Ramos (cell line): ENCODE measurements around the gene NPTXR.

Experiments
- in situ Hi-C: fragments of 300-500 bp; cut with MboI; formaldehyde crosslinking; loops from one replicate; pipeline ENCODE4 v1.14.3; 2022; ENCODE audit warnings: low sequenced_read_pairs; ENCODE audit not compliant: unreplicated experiment

Gene NPTXR

GRCh38 chr22:38843657-38844314 lies at the start of gene NPTXR:
NPTXR (minus strand) TSS chr22:38844028.
- in situ Hi-C loops: no loop called here

GRCh38 chr22:38891256-38891655 lies 47.4 kb upstream of the NPTXR start:
- in situ Hi-C loops: no loop called here

- in situ Hi-C loops: no loop called here
Measured at GRCh38 chr22:38890377-38890776, 46.5 kb upstream of the NPTXR start.

DNA sequence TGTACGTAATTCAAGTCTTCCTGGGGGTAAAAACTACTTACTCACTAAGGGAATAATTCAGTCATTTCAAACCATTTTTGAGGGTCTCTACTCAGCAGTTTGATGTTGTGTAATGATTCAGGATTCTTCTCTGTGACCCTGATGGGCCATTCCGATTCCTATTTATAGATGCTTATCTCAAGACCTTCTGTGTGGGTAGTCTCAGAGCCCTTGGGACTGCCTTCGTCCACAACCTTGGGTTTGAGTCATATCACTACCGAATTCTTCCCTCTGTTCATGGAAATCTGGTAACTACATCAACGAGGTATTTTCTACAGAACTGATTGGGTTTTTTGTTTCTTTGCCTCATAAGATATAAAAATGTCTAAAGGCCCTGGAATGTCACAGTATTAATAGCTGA lies 42.5 kb upstream of the NPTXR start:
- in situ Hi-C loops: no loop called here

- in situ Hi-C loops: no loop called here
Measured at GRCh38 chr22:38882972-38883622, 39.3 kb upstream of the NPTXR start.

DNA sequence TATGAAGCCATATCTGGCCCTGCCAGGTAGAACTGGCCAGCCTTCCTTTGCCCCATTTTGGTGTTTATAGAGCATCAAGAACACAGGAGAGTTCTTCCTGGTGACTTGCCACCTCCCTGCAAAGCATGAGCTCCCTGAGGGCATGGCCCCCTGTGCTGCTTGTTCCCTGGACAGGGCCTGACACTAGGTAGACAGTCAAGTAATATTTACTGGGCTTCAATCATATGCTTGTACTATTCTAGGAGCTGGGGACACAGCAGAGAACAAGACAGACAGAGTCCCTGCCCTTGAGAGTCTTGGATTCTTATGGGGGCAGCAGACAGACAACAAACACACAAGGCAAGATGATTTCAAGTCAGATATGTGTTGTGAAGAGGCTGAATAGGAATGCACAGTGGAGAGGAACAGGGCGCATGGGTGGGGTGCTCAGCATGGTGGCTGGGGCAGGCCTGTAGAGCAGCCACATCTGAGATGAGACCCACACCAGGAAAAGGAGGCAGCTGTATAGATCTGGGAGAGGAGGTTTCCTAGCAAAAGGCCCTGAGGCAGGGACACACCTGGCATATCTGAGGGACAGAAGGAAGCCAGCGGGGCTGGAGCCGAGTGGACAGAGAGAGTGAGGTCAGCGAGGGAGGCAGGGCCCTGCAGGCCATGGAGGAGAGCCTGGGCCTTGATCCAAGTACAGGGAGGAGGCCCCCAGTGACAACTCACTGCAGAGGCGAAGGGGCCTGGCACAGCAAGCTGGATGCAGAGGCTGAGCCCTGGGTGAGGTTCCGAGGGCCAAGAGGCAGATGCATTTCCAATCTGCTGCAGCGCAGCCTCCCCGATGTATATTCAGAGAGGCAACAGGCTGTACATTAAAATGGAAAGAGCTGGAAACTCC lies 38.4 kb upstream of the NPTXR start:
- in situ Hi-C loops: no loop called here

GRCh38 chr22:38881464-38881871 lies 37.6 kb upstream of the NPTXR start:
- in situ Hi-C loops: no loop called here

GRCh38 chr22:38879961-38880360 lies 36.1 kb upstream of the NPTXR start:
- in situ Hi-C loops: loop anchor here (10.0 kb wide), 2 partner anchors 245 to 275 kb away; partner anchors contain the start of gene CBX7

DNA sequence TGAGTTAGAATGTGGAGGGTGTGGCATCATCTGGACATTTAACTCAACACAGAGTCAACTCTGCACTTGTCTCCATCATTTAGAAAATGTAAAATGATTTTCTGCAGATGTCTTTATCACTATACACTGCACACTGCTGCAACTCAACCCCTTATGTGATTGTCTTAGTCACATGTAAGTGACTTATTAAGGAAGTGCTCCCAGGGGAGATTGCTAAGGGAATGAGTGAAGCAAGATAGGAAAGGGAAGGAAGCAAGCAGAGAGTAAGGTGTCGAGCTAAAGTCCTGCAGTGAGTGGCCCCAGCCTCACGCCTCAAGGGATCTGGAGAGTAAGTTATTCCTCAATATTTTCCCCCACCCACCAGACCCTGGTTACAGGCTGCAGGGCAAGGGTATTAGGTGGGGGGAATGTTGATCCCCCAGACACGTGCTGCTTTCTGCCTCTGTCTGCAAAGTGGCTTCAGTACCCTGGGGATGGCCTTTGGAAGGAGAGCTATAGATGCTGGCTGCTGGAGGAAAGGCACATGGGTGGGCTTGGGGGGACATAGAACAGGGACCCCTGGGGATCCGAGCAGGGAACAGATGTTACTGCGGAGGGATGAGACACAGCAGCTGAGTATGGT lies 35.4 kb upstream of the NPTXR start:
- in situ Hi-C loops: loop anchor here (10.0 kb wide), 2 partner anchors 246 to 276 kb away; partner anchors contain the start of gene CBX7

GRCh38 chr22:38878001-38878400 lies 34.2 kb upstream of the NPTXR start:
- in situ Hi-C loops: loop anchor here (10.0 kb wide), 2 partner anchors 247 to 277 kb away; partner anchors contain the start of gene CBX7

DNA sequence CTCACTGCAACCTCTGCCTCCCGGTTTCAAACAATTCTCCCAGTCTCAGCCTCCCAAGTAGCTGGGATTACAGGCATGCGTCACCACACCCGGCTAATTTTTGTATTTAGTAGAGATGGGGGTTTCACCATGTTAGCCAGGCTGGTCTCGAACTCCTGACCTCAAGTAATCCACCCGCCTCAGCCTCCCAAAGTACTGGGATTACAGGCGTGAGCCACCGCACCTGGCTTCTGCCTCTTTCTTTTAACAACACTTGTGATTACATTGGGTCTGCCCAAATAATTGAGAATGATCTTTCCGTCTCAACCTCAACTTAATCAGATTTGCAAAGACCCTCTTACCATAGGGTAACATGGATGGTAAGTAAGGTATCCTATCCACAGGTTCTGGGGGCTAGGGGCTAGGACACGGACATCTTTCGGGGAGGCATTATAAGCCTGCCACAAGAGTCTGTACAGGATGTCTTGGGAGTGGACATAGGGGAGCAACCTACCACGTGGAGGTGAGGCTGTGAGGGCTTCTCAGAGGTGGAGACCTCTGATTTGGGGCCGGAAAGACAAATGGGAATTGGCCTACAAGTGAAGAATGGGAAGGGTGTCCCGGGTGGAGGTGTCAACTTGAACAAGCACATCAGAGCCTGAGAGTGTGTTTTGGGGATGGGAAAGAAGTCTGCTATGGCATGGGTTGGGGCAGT lies 30.8 kb upstream of the NPTXR start:
- in situ Hi-C loops: loop anchor here (10.0 kb wide), 2 partner anchors 250 to 280 kb away; partner anchors contain the start of gene CBX7

GRCh38 chr22:38873469-38874411 lies 29.9 kb upstream of the NPTXR start:
- in situ Hi-C loops: loop anchor here (10.0 kb wide), 2 partner anchors 251 to 281 kb away; partner anchors contain the start of gene CBX7

GRCh38 chr22:38872831-38873248 lies 29.0 kb upstream of the NPTXR start:
- in situ Hi-C loops: loop anchor here (10.0 kb wide), 2 partner anchors 252 to 282 kb away; partner anchors contain the start of gene CBX7

DNA sequence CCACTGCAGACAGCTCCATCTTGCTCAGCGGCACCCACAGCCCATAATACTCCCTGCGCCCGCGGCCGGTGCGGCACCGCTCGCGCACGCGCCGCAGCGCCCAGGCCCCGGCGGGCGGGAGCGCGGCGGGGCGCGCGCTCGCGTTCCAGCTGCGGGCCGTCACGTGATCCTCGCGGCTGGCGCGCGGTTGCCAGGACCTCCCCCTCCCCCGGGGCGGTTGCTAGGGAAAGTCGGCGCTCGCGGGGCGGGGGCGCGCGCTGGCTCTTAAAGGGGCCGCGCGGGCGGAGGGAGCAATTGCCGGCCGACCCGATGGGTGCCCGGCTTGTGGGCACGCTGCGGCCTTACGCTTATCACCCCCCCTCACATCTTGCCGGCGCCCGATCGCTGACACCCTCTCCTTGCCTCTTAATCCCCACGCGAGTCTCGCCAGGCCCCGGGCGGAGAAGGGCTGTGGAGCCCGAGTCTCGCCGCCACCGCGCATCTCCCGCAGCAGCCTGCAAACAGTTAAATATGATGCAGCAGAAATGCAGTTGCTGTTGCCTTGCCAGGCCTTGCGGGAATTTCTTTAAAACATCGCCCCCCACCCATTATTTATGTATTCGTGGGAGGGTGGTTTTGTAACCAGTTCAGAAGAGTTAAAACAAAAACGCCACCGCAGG lies 28.5 kb upstream of the NPTXR start, which contains the start of gene CBX6:
TSS of gene CBX6 (minus strand) at position 45 of the 659 bp plus-strand sequence. CDS start at position 19, 26 bp downstream.
- in situ Hi-C loops: loop anchor here (10.0 kb wide), 2 partner anchors 252 to 282 kb away; partner anchors contain the start of gene CBX7

DNA sequence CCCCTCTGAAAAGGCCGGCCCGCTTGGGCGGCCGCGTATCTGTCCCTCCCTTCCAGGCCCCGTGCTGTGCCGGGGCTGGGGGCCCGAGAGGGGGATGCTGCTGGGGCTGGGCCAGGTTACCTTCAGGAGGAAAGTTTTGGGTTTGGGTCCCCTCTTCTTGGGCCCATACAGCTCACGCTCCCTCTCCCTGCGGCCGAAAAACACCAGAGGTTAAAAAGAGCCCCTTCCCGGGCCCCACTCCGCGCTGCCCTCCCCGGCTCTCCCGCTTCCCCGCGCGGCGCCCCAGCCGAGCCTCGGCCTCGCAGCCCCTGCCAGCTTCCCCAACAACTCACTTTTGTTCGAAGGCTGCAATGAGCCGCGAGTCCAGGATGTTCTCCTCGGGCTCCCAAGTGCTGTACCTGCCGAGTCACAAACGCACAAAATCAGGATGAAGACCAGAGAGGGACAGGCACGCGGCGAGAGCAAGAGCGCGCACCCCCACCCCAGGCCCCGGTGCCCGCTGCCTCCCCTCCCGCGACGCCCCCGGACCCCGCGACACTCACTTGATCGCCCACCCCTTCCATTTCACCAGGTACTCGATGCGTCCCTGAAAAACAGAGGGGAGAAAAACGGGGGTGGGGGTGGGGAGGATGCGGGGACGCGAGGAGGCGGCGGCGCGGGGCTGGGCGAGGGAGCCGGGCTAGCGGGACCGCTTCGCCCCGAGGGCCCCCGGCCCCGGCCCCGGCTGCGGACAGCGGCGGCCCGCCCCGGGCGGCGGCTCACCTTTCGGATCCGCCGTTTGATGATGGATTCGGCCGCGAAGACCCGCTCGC lies 27.7 kb upstream of the NPTXR start:
- in situ Hi-C loops: loop anchor here (10.0 kb wide), 2 partner anchors 253 to 283 kb away; partner anchors contain the start of gene CBX7

- in situ Hi-C loops: loop anchor here (10.0 kb wide), 2 partner anchors 254 to 284 kb away; partner anchors contain the start of gene CBX7
Measured at GRCh38 chr22:38870791-38871359, 27.0 kb upstream of the NPTXR start.
